Keratinocyte (primary cell): ENCODE data around the gene PROC. TPM values are rescaled to one million over a fixed set of nuclear protein-coding genes. Genes with fewer than 3 reads are reported as not detected.

Experiments used
- DNase-seq: peaks from one replicate; pipeline ENCODE4 v3.0.0-alpha.2; 2011; ENCODE audit warnings: low read depth, missing footprints, low spot score
- FAIRE-seq: peaks from 2 replicates; lab custom pipeline; 2011; peaks lifted over from hg19 to GRCh38; lab: Jason Lieb, UNC
- H2AFZ ChIP-seq: 2 replicates; pipeline ENCODE4 v1.6.0; 2012; ENCODE audit warnings: low read length, control low read depth, inconsistent platforms; ENCODE audit not compliant: control insufficient read depth
- H3K27ac ChIP-seq: 2 replicates; pipeline ENCODE4 v1.5.1; 2011; ENCODE audit warnings: low read length; ENCODE audit not compliant: control insufficient read depth, insufficient read depth
- H3K27me3 ChIP-seq: 3 replicates; pipeline ENCODE4 v1.6.0; 2011; ENCODE audit warnings: low read length; ENCODE audit not compliant: control insufficient read depth, insufficient read depth; ENCODE audit errors: extremely low read depth
- H3K36me3 ChIP-seq, 2 experiments: 2 replicates in 1 of 2; 3 replicates in 1 of 2; pipeline ENCODE4 v1.5.1; 2011; ENCODE audit warnings: low read length in 2 of 2, mild to moderate bottlenecking in 1 of 2; ENCODE audit not compliant: control insufficient read depth in 2 of 2, insufficient read depth in 2 of 2; ENCODE audit errors: extremely low read depth in 1 of 2
- H3K4me1 ChIP-seq: 3 replicates; pipeline ENCODE4 v1.5.1; 2011; ENCODE audit warnings: low read length; ENCODE audit not compliant: control insufficient read depth, insufficient read depth; ENCODE audit errors: extremely low read depth
- H3K4me2 ChIP-seq: 3 replicates; pipeline ENCODE4 v1.6.0; 2011; ENCODE audit warnings: low read depth, low read length; ENCODE audit not compliant: control insufficient read depth, insufficient read depth; ENCODE audit errors: extremely low read depth
- H3K4me3 ChIP-seq, 3 experiments: fragments of 200-600 bp in 1 of 3; sonication (generic) in 1 of 3; 2 replicates in 2 of 3; 3 replicates in 1 of 3; pipeline ENCODE4 v1.5.1; 2011 to 2016; ENCODE audit warnings: low read length in 3 of 3, mild to moderate bottlenecking in 3 of 3, control low read depth in 2 of 3, inconsistent platforms in 1 of 3, low read depth in 1 of 3, mixed read lengths in 1 of 3, mixed run types in 1 of 3, moderate library complexity in 1 of 3; ENCODE audit not compliant: control insufficient read depth in 2 of 3, insufficient read depth in 2 of 3; ENCODE audit errors: extremely low read depth in 1 of 3
- H3K79me2 ChIP-seq: 2 replicates; pipeline ENCODE4 v1.6.0; 2012; ENCODE audit warnings: low read length; ENCODE audit not compliant: control insufficient read depth, insufficient read depth
- H3K9ac ChIP-seq: 3 replicates; pipeline ENCODE4 v1.6.0; 2011; ENCODE audit warnings: low read length; ENCODE audit not compliant: control insufficient read depth, insufficient read depth; ENCODE audit errors: extremely low read depth
- H3K9me1 ChIP-seq: 3 replicates; pipeline ENCODE4 v1.6.0; 2011; ENCODE audit warnings: low read length; ENCODE audit not compliant: control insufficient read depth, insufficient read depth; ENCODE audit errors: extremely low read depth
- H3K9me3 ChIP-seq: 2 replicates; pipeline ENCODE4 v1.5.1; 2012; ENCODE audit warnings: low read depth, low read length; ENCODE audit not compliant: control insufficient read depth
- H4K20me1 ChIP-seq: 3 replicates; pipeline ENCODE4 v1.6.0; 2011; ENCODE audit warnings: low read length; ENCODE audit not compliant: control insufficient read depth, insufficient read depth; ENCODE audit errors: extremely low read depth
- CTCF ChIP-seq, 3 experiments: IDR thresholded peaks in 1 of 3; conservative IDR thresholded peaks in 1 of 3; optimal IDR thresholded peaks in 1 of 3; 2 replicates in 2 of 3; 3 replicates in 1 of 3; pipeline versions ENCODE3 to v1.5.1; 2011; ENCODE audit warnings: low read length in 3 of 3, mild to moderate bottlenecking in 3 of 3, moderate library complexity in 2 of 3, control low read depth in 1 of 3, inconsistent platforms in 1 of 3; ENCODE audit not compliant: insufficient read depth in 2 of 3; ENCODE audit errors: extremely low read depth in 1 of 3
- EZH2 ChIP-seq: IDR thresholded peaks from one replicate; pipeline ENCODE4 v1.6.1; 2012; ENCODE audit warnings: inconsistent platforms, mild to moderate bottlenecking, low read length, moderate library complexity
- dilution Hi-C: fragments of 300-500 bp; cut with MboI; formaldehyde crosslinking; loops from one replicate; pipeline ENCODE4 v1.7.0; 2020; ENCODE audit warnings: low sequenced_read_pairs; ENCODE audit not compliant: extremely low pct_ligation_motif_present
- polyA plus RNA-seq, 5 experiments: library from polyadenylated mRNA; depleted of rRNA in 3 of 5; stranded (reverse) in 3 of 5; stranded (forward) in 1 of 5; unstranded in 1 of 5; fragments of >200 nt; gene quantifications; 1 replicate in 1 of 5; 2 replicates in 3 of 5; 3 replicates in 1 of 5; pipeline versions ENCODE4 v1.2.1 to v1.2.3, GENCODE V29; 2011 to 2012; ENCODE audit warnings: missing spikeins in 2 of 5, low read depth in 1 of 5, low replicate concordance in 1 of 5
- small RNA-seq, 3 experiments: library from RNA; depleted of rRNA; stranded (forward); fragments of <200 nt; gene quantifications; one replicate each; pipeline ENCODE3, GENCODE V24; 2012; ENCODE audit warnings: low read depth in 3 of 3, low replicate concordance in 1 of 3; ENCODE audit not compliant: insufficient read length in 3 of 3

PROC gene
- polyA plus RNA-seq, 1 donor (not counting 4 experiments of a cell fraction or from before 2014, with no cell fraction given): 0.16 TPM

- H4K20me1 ChIP-seq: no peaks in the 10 kb centered on the region
- FAIRE-seq: no peak
- TF ChIP-seq CTCF (optimal IDR thresholded peaks at IDR 0.05 in 1 of 3, IDR thresholded peaks at IDR 0.05 in 1 of 3, conservative IDR thresholded peaks at IDR 0.05 in 1 of 3; ENCODE audit: extremely low read depth in 1 of 3, insufficient read depth in 2 of 3, low read length in 3 of 3) (no peak), EZH2 (no peak)
- no peak overlapping the region for H3K4me2 ChIP-seq
- no peaks in the 10 kb centered on the region for H3K9me1 ChIP-seq
- no peaks in the 10 kb centered on the region for H3K79me2 ChIP-seq
- no peak overlapping the region for H3K27ac ChIP-seq
- H3K27me3 ChIP-seq: no peaks in the 10 kb centered on the region
- no peak for DNase-seq
- no peak overlapping the region for H2AFZ ChIP-seq
- no peak overlapping the region for H3K9ac ChIP-seq
- no peaks in the 10 kb centered on the region for H3K4me1 ChIP-seq
- H3K36me3 ChIP-seq: peaks cover 0 to 2% of the 10 kb centered on the region in 2 experiments
- H3K9me3 ChIP-seq: no peaks in the 10 kb centered on the region
- H3K4me3 ChIP-seq: no peak overlapping the region
- dilution Hi-C loops: no loop called here
Observed at GRCh38 chr2:127475788-127476187, 57.6 kb downstream of the PROC start.

Small RNA genes within 50 kb of the gene (small RNA-seq; reads per million reads assigned to genes)
- gene MIR4783 (0 reads per million in 3 experiments), gene RNU4-48P (0 reads per million in 3 experiments)

Other genes with a start within 250 kb of the PROC start
- gene CYP27C1, start 198.1 kb upstream of the PROC start, polyA plus RNA-seq: 3.1 to 7.9 TPM (median 6.1 TPM) in 3 replicates
- 40.1 to 49.0 TPM (median 40.6 TPM) in 3 replicates for gene ERCC3, start 124.3 kb upstream of the PROC start, polyA plus RNA-seq
- 8.7 to 11.9 TPM (median 9.9 TPM) in 3 replicates for gene MAP3K2, start 30.5 kb upstream of the PROC start, polyA plus RNA-seq
- gene IWS1, start 108.1 kb downstream of the PROC start, polyA plus RNA-seq: 34.8 to 52.0 TPM (median 50.3 TPM) in 3 replicates
- not detected in 3 replicates for gene MYO7B, start 117.3 kb downstream of the PROC start, polyA plus RNA-seq
- gene GPR17, start 227.7 kb downstream of the PROC start, polyA plus RNA-seq: not detected in 3 replicates